ENCODE data around the gene TRIM66. TPM values are rescaled to one million over a fixed set of nuclear protein-coding genes. Genes with fewer than 3 reads are reported as not detected.

TRIM66 gene
- total RNA-seq, 1 experiment from 2014 or later = 14.0 TPM

- no TSS peak for BruUV-seq (replicated peaks)
- Mint-ChIP-seq H3K4me3 (ENCODE audit: low read depth, unreplicated experiment) (no peak overlapping the region), H3K36me3 (ENCODE audit: insufficient read depth, unreplicated experiment) (no peaks in the 10 kb centered on the region), H3K27me3 (ENCODE audit: unreplicated experiment) (no peaks in the 10 kb centered on the region), H3K27ac (ENCODE audit: unreplicated experiment) (no peak overlapping the region), H3K9me3 (ENCODE audit: low read depth, unreplicated experiment) (no peaks in the 10 kb centered on the region), H3K4me1 (ENCODE audit: low read depth, unreplicated experiment) (no peaks in the 10 kb centered on the region)
- CTCF ChIA-PET = no interaction called here
- DNase-seq = no peak
- TF ChIP-seq CTCF (IDR thresholded peaks at IDR 0.05; ENCODE audit: unreplicated experiment) = no peak
- intact Hi-C loops (cut with micrococcal nuclease; ENCODE audit: unreplicated experiment) = no loop called here
Measured at GRCh38 chr11:8641332-8641731, 41.1 kb downstream of the TRIM66 start.

GRCh38 chr11:8640267-8640906 is 42.1 kb downstream of the TRIM66 start:
- intact Hi-C loops (cut with micrococcal nuclease; ENCODE audit: unreplicated experiment) = no loop called here
- CTCF ChIA-PET = interaction anchor here (0.6 kb wide), 1 partner anchor 448 kb away, joined by 4 read pairs; no protein-coding TSS in a partner anchor
- Mint-ChIP-seq H3K27ac (ENCODE audit: unreplicated experiment) (no peak overlapping the region), H3K4me3 (ENCODE audit: low read depth, unreplicated experiment) (no peak overlapping the region), H3K4me1 (ENCODE audit: low read depth, unreplicated experiment) (no peaks in the 10 kb centered on the region), H3K27me3 (ENCODE audit: unreplicated experiment) (no peaks in the 10 kb centered on the region), H3K9me3 (ENCODE audit: low read depth, unreplicated experiment) (no peaks in the 10 kb centered on the region), H3K36me3 (ENCODE audit: insufficient read depth, unreplicated experiment) (no peaks in the 10 kb centered on the region)
- BruUV-seq (replicated peaks) = no TSS peak
- TF ChIP-seq CTCF (IDR thresholded peaks at IDR 0.05; ENCODE audit: unreplicated experiment) = no peak
- no peak for DNase-seq

GRCh38 chr11:8639655-8640054 is 42.8 kb downstream of the TRIM66 start:
- Mint-ChIP-seq H3K36me3 (ENCODE audit: insufficient read depth, unreplicated experiment) (no peaks in the 10 kb centered on the region), H3K27ac (ENCODE audit: unreplicated experiment) (no peak overlapping the region), H3K4me1 (ENCODE audit: low read depth, unreplicated experiment) (no peaks in the 10 kb centered on the region), H3K4me3 (ENCODE audit: low read depth, unreplicated experiment) (no peak overlapping the region), H3K9me3 (ENCODE audit: low read depth, unreplicated experiment) (no peaks in the 10 kb centered on the region), H3K27me3 (ENCODE audit: unreplicated experiment) (no peaks in the 10 kb centered on the region)
- TF ChIP-seq CTCF (IDR thresholded peaks at IDR 0.05; ENCODE audit: unreplicated experiment) = no peak
- CTCF ChIA-PET = no interaction called here
- no peak for DNase-seq
- no TSS peak for BruUV-seq (replicated peaks)
- intact Hi-C loops (cut with micrococcal nuclease; ENCODE audit: unreplicated experiment) = no loop called here

- H3K4me3 Mint-ChIP-seq (ENCODE audit: low read depth, unreplicated experiment) = no peak overlapping the region
- no peaks in the 10 kb centered on the region for H3K9me3 Mint-ChIP-seq (ENCODE audit: low read depth, unreplicated experiment)
- BruUV-seq (replicated peaks) = no TSS peak
- TF ChIP-seq CTCF (IDR thresholded peaks at IDR 0.05; ENCODE audit: unreplicated experiment) = no peak
- no peaks in the 10 kb centered on the region for H3K27me3 Mint-ChIP-seq (ENCODE audit: unreplicated experiment)
- no peak overlapping the region for H3K27ac Mint-ChIP-seq (ENCODE audit: unreplicated experiment)
- intact Hi-C loops (cut with micrococcal nuclease; ENCODE audit: unreplicated experiment) = no loop called here
- CTCF ChIA-PET = interaction anchor here (0.6 kb wide), 1 partner anchor 499 kb away, joined by 9 read pairs; no protein-coding TSS in a partner anchor
- no peaks in the 10 kb centered on the region for H3K4me1 Mint-ChIP-seq (ENCODE audit: low read depth, unreplicated experiment)
- H3K36me3 Mint-ChIP-seq (ENCODE audit: insufficient read depth, unreplicated experiment) = no peaks in the 10 kb centered on the region
- no peak for DNase-seq
Measured at GRCh38 chr11:8638300-8638699, 44.2 kb downstream of the TRIM66 start.

Measured in Calu3 (cell line).